Effector memory CD8-positive, alpha-beta T cell (primary cell): ENCODE results near the gene TMEM87A.
A peak's percentile ranks its signal among the peaks of the same experiment; 100 is the strongest.
"Not testable (repeated sequence)": the region's sequence is repeated elsewhere in the genome, so short reads cannot be mapped to it uniquely, and the experiment has no call there.

Source experiments
- ATAC-seq: fragments of 150-1000 bp; cut with Tn5 transposase; replicated peaks from 2 replicates; pipeline ENCODE4 v1.10.0; 2021; ENCODE audit warnings: mild to moderate bottlenecking, moderate library complexity
- DNase-seq, 3 experiments: peaks; one replicate each; pipeline ENCODE4 v3.0.0; 2021
- H3K27ac Mint-ChIP-seq, 2 donors: one replicate each; pipeline ENCODE4 v1.8.0; 2022; ENCODE audit warnings: mild to moderate bottlenecking in 2 of 2, mixed read lengths in 2 of 2, moderate library complexity in 2 of 2
- H3K27me3 Mint-ChIP-seq, 2 donors: one replicate each; pipeline ENCODE4 v1.8.0; 2022; ENCODE audit warnings: mixed read lengths in 2 of 2
- H3K36me3 Mint-ChIP-seq: one replicate; pipeline ENCODE4 v1.8.0; 2022; ENCODE audit warnings: mild to moderate bottlenecking, moderate library complexity, mixed read lengths; ENCODE audit not compliant: insufficient read depth
- H3K4me1 Mint-ChIP-seq, 2 donors: one replicate each; pipeline ENCODE4 v1.8.0; 2022; ENCODE audit warnings: low read depth in 2 of 2, mixed read lengths in 2 of 2
- H3K4me3 Mint-ChIP-seq, 2 donors: one replicate each; pipeline ENCODE4 v1.8.0; 2022; ENCODE audit warnings: mild to moderate bottlenecking in 2 of 2, mixed read lengths in 2 of 2, moderate library complexity in 2 of 2
- H3K9me3 Mint-ChIP-seq, 2 donors: one replicate each; pipeline ENCODE4 v1.8.0; 2022; ENCODE audit warnings: mixed read lengths in 2 of 2
- total RNA-seq, 9 experiments: gene quantifications; one replicate each; lab custom pipeline; 2026; lab: John Stamatoyannopoulos, UW

The TMEM87A gene
- total RNA-seq, result 74.8 to 133 (median 117) reads per million in 9 experiments

GRCh38 chr15:42272939-42273899, at the start of gene TMEM87A, which contains the start of gene GANC:
Gene TMEM87A (minus strand): TSS chr15:42273433. CDS start chr15:42273398, 35 bp downstream.
Gene GANC (plus strand): TSS chr15:42273201. CDS start chr15:42274482, 1,281 bp downstream.
- peak; percentile 90 to 93 (median 92) for DNase-seq
- peak within 1 kb of the TSS; percentile 99 for H3K27ac Mint-ChIP-seq
- H3K9me3 Mint-ChIP-seq, result no peaks in the 10 kb centered on the region
- peaks cover 41 to 47% of the 10 kb centered on the region in 2 donors for H3K4me1 Mint-ChIP-seq
- peak; percentile 92 for ATAC-seq
- H3K27me3 Mint-ChIP-seq, result no peaks in the 10 kb centered on the region
- peak within 1 kb of the TSS; percentile 98 to 99 for H3K4me3 Mint-ChIP-seq
- peaks cover 23% of the 10 kb centered on the region for H3K36me3 Mint-ChIP-seq

GRCh38 chr15:42319206-42319605, 46.0 kb upstream of the TMEM87A start:
- Mint-ChIP-seq H3K27ac (no peak overlapping the region), H3K4me3 (no peak overlapping the region), H3K9me3 (no peaks in the 10 kb centered on the region), H3K36me3 (peaks cover 3% of the 10 kb centered on the region), H3K4me1 (no peaks in the 10 kb centered on the region), H3K27me3 (no peaks in the 10 kb centered on the region)
- no peak for DNase-seq
- no peak for ATAC-seq

- peaks cover 15% of the 10 kb centered on the region for H3K36me3 Mint-ChIP-seq
- ATAC-seq, H3K4me3 Mint-ChIP-seq, DNase-seq, H3K4me1 Mint-ChIP-seq, H3K9me3 Mint-ChIP-seq, H3K27ac Mint-ChIP-seq, H3K27me3 Mint-ChIP-seq: not testable (repeated sequence)
These were observed 43.1 kb upstream of the TMEM87A start for GRCh38 chr15:42316282-42316805.

- DNase-seq (no peak), ATAC-seq (no peak)
- Mint-ChIP-seq H3K36me3 (peaks cover 18% of the 10 kb centered on the region), H3K9me3 (no peaks in the 10 kb centered on the region), H3K27ac (no peak overlapping the region), H3K4me3 (no peak overlapping the region), H3K4me1 (no peaks in the 10 kb centered on the region), H3K27me3 (no peaks in the 10 kb centered on the region)
These were observed 42.3 kb upstream of the TMEM87A start for GRCh38 chr15:42315521-42315920.

- DNase-seq, result no peak
- no peaks in the 10 kb centered on the region for H3K9me3 Mint-ChIP-seq
- no peak overlapping the region for H3K27ac Mint-ChIP-seq
- ATAC-seq, result no peak
- H3K36me3 Mint-ChIP-seq, result peaks cover 19% of the 10 kb centered on the region
- no peaks in the 10 kb centered on the region for H3K27me3 Mint-ChIP-seq
- H3K4me1 Mint-ChIP-seq, result no peaks in the 10 kb centered on the region
- no peak overlapping the region for H3K4me3 Mint-ChIP-seq
These were observed 41.6 kb upstream of the TMEM87A start for GRCh38 chr15:42314818-42315217.

GRCh38 chr15:42313463-42313862, 40.2 kb upstream of the TMEM87A start:
- Mint-ChIP-seq H3K36me3 (peaks cover 29% of the 10 kb centered on the region), H3K27me3 (no peaks in the 10 kb centered on the region), H3K4me3 (no peak overlapping the region), H3K9me3 (no peaks in the 10 kb centered on the region), H3K4me1 (no peaks in the 10 kb centered on the region), H3K27ac (no peak overlapping the region)
- ATAC-seq (no peak), DNase-seq (no peak)

- no peak for DNase-seq
- H3K36me3 Mint-ChIP-seq, result peaks cover 27% of the 10 kb centered on the region
- H3K4me1 Mint-ChIP-seq, result no peaks in the 10 kb centered on the region
- no peak overlapping the region for H3K27ac Mint-ChIP-seq
- H3K4me3 Mint-ChIP-seq, result no peak overlapping the region
- no peak for ATAC-seq
- peaks cover 2 to 14% of the 10 kb centered on the region in 2 donors for H3K9me3 Mint-ChIP-seq
- no peaks in the 10 kb centered on the region for H3K27me3 Mint-ChIP-seq
These were observed 33.4 kb upstream of the TMEM87A start for GRCh38 chr15:42306681-42307080.

- H3K4me3 Mint-ChIP-seq, H3K36me3 Mint-ChIP-seq: not testable (repeated sequence)
These were observed 27.8 kb upstream of the TMEM87A start for GRCh38 chr15:42301004-42301403.

GRCh38 chr15:42289166-42289565, 15.9 kb upstream of the TMEM87A start:
- DNase-seq, result no peak
- Mint-ChIP-seq H3K27me3 (no peaks in the 10 kb centered on the region), H3K36me3 (peaks cover 13% of the 10 kb centered on the region), H3K27ac (no peak overlapping the region), H3K4me1 (no peaks in the 10 kb centered on the region), H3K4me3 (no peak overlapping the region), H3K9me3 (no peaks in the 10 kb centered on the region)
- no peak for ATAC-seq

More at GRCh38 chr15:42301004-42301403, 27.8 kb upstream of the TMEM87A start:
- not testable (repeated sequence) for DNase-seq, H3K4me1 Mint-ChIP-seq, H3K27ac Mint-ChIP-seq, ATAC-seq, H3K27me3 Mint-ChIP-seq
- H3K9me3 Mint-ChIP-seq, result peaks cover 2 to 14% of the 10 kb centered on the region in 2 donors

GRCh38 chr15:42287931-42288330, 14.7 kb upstream of the TMEM87A start:
- ATAC-seq, result no peak
- Mint-ChIP-seq H3K4me3 (no peak overlapping the region), H3K4me1 (no peaks in the 10 kb centered on the region), H3K27ac (no peak overlapping the region), H3K36me3 (peaks cover 15% of the 10 kb centered on the region), H3K9me3 (no peaks in the 10 kb centered on the region), H3K27me3 (no peaks in the 10 kb centered on the region)
- DNase-seq, result no peak

- H3K9me3 Mint-ChIP-seq, result no peaks in the 10 kb centered on the region
- H3K27ac Mint-ChIP-seq, result no peak overlapping the region
- H3K4me3 Mint-ChIP-seq, result no peak overlapping the region
- peaks cover 19% of the 10 kb centered on the region for H3K36me3 Mint-ChIP-seq
- no peaks in the 10 kb centered on the region for H3K27me3 Mint-ChIP-seq
- H3K4me1 Mint-ChIP-seq, result no peaks in the 10 kb centered on the region
- ATAC-seq (no peak), DNase-seq (no peak)
These were observed 13.3 kb upstream of the TMEM87A start for GRCh38 chr15:42286445-42287029.

GRCh38 chr15:42285034-42285433, 11.8 kb upstream of the TMEM87A start:
- DNase-seq, result no peak

GRCh38 chr15:42284551-42284950, 11.3 kb upstream of the TMEM87A start:
- no peak overlapping the region for H3K27ac Mint-ChIP-seq
- ATAC-seq (no peak), DNase-seq (no peak)
- no peaks in the 10 kb centered on the region for H3K27me3 Mint-ChIP-seq
- no peaks in the 10 kb centered on the region for H3K9me3 Mint-ChIP-seq
- H3K36me3 Mint-ChIP-seq, result peaks cover 17% of the 10 kb centered on the region
- H3K4me3 Mint-ChIP-seq, result no peak overlapping the region
- H3K4me1 Mint-ChIP-seq, result no peaks in the 10 kb centered on the region

More at GRCh38 chr15:42285034-42285433, 11.8 kb upstream of the TMEM87A start:
- Mint-ChIP-seq H3K4me1 (no peaks in the 10 kb centered on the region), H3K27me3 (no peaks in the 10 kb centered on the region), H3K9me3 (no peaks in the 10 kb centered on the region), H3K27ac (no peak overlapping the region), H3K4me3 (no peak overlapping the region), H3K36me3 (peaks cover 17% of the 10 kb centered on the region)
- ATAC-seq, result no peak
